HEK293 (cell line): ENCODE measurements around the gene MSLN.

Source experiments
- GLIS1 ChIP-seq: fragments of 450-650 bp; formaldehyde crosslinking; IDR thresholded peaks from 2 replicates; pipeline ENCODE4 v1.5.1; 2016; ENCODE audit warnings: missing biosample characterization, missing genetic modification characterization
- GLIS2 ChIP-seq: fragments of 450-650 bp; formaldehyde crosslinking; IDR thresholded peaks from 2 replicates; pipeline ENCODE4 v1.5.1; 2016; ENCODE audit warnings: missing biosample characterization, missing genetic modification characterization
- KLF10 ChIP-seq: fragments of 450-650 bp; IDR thresholded peaks from 2 replicates; pipeline ENCODE4 v1.5.1; 2018; ENCODE audit warnings: missing biosample characterization, mild to moderate bottlenecking, missing genetic modification characterization
- KLF9 ChIP-seq: fragments of 450-650 bp; formaldehyde crosslinking; IDR thresholded peaks from 2 replicates; pipeline ENCODE4 v1.5.1; 2016; ENCODE audit warnings: missing biosample characterization, missing genetic modification characterization, low read depth
- MYNN ChIP-seq: fragments of 450-650 bp; formaldehyde crosslinking; IDR thresholded peaks from 2 replicates; pipeline ENCODE4 v1.5.1; 2016; ENCODE audit warnings: missing biosample characterization, missing genetic modification characterization, borderline replicate concordance
- PRDM1 ChIP-seq: fragments of 450-650 bp; formaldehyde crosslinking; IDR thresholded peaks from 2 replicates; pipeline ENCODE4; 2016; ENCODE audit warnings: missing biosample characterization, missing genetic modification characterization
- ZBTB48 ChIP-seq: fragments of 450-650 bp; formaldehyde crosslinking; IDR thresholded peaks from 2 replicates; pipeline ENCODE4 v1.5.1; 2016; ENCODE audit warnings: missing biosample characterization, missing genetic modification characterization
- ZEB2 ChIP-seq: fragments of 450-650 bp; formaldehyde crosslinking; IDR thresholded peaks from 2 replicates; pipeline ENCODE4 v1.5.1; 2016; ENCODE audit warnings: missing biosample characterization, missing genetic modification characterization
- ZFP3 ChIP-seq: fragments of 450-650 bp; formaldehyde crosslinking; IDR thresholded peaks from 2 replicates; pipeline ENCODE4 v1.5.1; 2016; ENCODE audit warnings: low read depth, missing biosample characterization, missing genetic modification characterization
- ZFP37 ChIP-seq: fragments of 450-650 bp; formaldehyde crosslinking; IDR thresholded peaks from 2 replicates; pipeline ENCODE4 v1.5.1; 2016; ENCODE audit warnings: missing biosample characterization, missing genetic modification characterization
- ZNF112 ChIP-seq: fragments of 450-650 bp; formaldehyde crosslinking; IDR thresholded peaks from 2 replicates; pipeline ENCODE4 v1.5.0; 2017; ENCODE audit warnings: missing biosample characterization, missing genetic modification characterization
- ZNF138 ChIP-seq: fragments of 450-650 bp; formaldehyde crosslinking; IDR thresholded peaks from 2 replicates; pipeline ENCODE4 v1.5.1; 2016; ENCODE audit warnings: missing biosample characterization, missing genetic modification characterization, borderline replicate concordance
- ZNF140 ChIP-seq: fragments of 450-650 bp; formaldehyde crosslinking; IDR thresholded peaks from 2 replicates; pipeline ENCODE4 v1.5.1; 2016; ENCODE audit warnings: missing biosample characterization, missing genetic modification characterization
- ZNF221 ChIP-seq: fragments of 450-650 bp; formaldehyde crosslinking; IDR thresholded peaks from 2 replicates; pipeline ENCODE4 v1.5.1; 2017; ENCODE audit warnings: missing biosample characterization, missing genetic modification characterization, borderline replicate concordance
- ZNF274 ChIP-seq, 2 experiments: fragments of 200-500 bp in 1 of 2; fragments of 450-650 bp in 1 of 2; sonication (Bioruptor generic) in 1 of 2; formaldehyde crosslinking in 1 of 2; IDR thresholded peaks; 2 replicates each; pipeline versions ENCODE4 v1.5.1 to v1.6.1; 2014 to 2016; ENCODE audit warnings: borderline replicate concordance in 1 of 2, inconsistent platforms in 1 of 2, low read length in 1 of 2, missing biosample characterization in 1 of 2, missing genetic modification characterization in 1 of 2
- ZNF571 ChIP-seq: fragments of 450-650 bp; formaldehyde crosslinking; IDR thresholded peaks from 2 replicates; pipeline ENCODE4 v1.5.0; 2017; ENCODE audit warnings: missing biosample characterization, missing genetic modification characterization
- ZNF621 ChIP-seq: fragments of 450-650 bp; formaldehyde crosslinking; IDR thresholded peaks from 2 replicates; pipeline ENCODE4 v1.5.1; 2017; ENCODE audit warnings: missing biosample characterization, missing genetic modification characterization
- ZNF707 ChIP-seq: fragments of 450-650 bp; formaldehyde crosslinking; IDR thresholded peaks from 2 replicates; pipeline ENCODE4 v1.5.1; 2016; ENCODE audit warnings: missing biosample characterization, missing genetic modification characterization
- ZNF830 ChIP-seq: fragments of 450-650 bp; IDR thresholded peaks from 2 replicates; pipeline ENCODE4 v1.5.0; 2018; ENCODE audit warnings: missing biosample characterization, missing genetic modification characterization, low read depth, mild to moderate bottlenecking, moderate library complexity
- TF ChIP-seq, protein P1 (sequence below): fragments of 450-650 bp; formaldehyde crosslinking; IDR thresholded peaks from 2 replicates; pipeline ENCODE4 v1.5.1; 2016; ENCODE audit warnings: missing biosample characterization, missing genetic modification characterization
- TF ChIP-seq, protein P2 (sequence below): IDR thresholded peaks from 2 replicates; pipeline ENCODE4 v1.6.1; 2011; ENCODE audit warnings: mild to moderate bottlenecking, low read depth, low read length, borderline replicate concordance
- TF ChIP-seq, protein P3 (sequence below): fragments of 450-650 bp; formaldehyde crosslinking; conservative IDR thresholded peaks from 2 replicates; pipeline ENCODE4 v1.5.1; 2016; ENCODE audit warnings: low read depth, missing biosample characterization, missing genetic modification characterization
- TF ChIP-seq, protein P4 (sequence below): fragments of 450-650 bp; formaldehyde crosslinking; IDR thresholded peaks from 2 replicates; pipeline ENCODE4 v1.5.1; 2016; ENCODE audit warnings: missing biosample characterization, missing genetic modification characterization
- TF ChIP-seq, protein P5 (sequence below): fragments of 450-650 bp; formaldehyde crosslinking; IDR thresholded peaks from 2 replicates; pipeline ENCODE4 v1.5.1; 2017; ENCODE audit warnings: missing biosample characterization, missing genetic modification characterization
- TF ChIP-seq, protein P6 (sequence below): fragments of 450-650 bp; formaldehyde crosslinking; IDR thresholded peaks from 2 replicates; pipeline ENCODE4 v1.5.1; 2016; ENCODE audit warnings: missing biosample characterization, missing genetic modification characterization

Gene MSLN

DNA sequence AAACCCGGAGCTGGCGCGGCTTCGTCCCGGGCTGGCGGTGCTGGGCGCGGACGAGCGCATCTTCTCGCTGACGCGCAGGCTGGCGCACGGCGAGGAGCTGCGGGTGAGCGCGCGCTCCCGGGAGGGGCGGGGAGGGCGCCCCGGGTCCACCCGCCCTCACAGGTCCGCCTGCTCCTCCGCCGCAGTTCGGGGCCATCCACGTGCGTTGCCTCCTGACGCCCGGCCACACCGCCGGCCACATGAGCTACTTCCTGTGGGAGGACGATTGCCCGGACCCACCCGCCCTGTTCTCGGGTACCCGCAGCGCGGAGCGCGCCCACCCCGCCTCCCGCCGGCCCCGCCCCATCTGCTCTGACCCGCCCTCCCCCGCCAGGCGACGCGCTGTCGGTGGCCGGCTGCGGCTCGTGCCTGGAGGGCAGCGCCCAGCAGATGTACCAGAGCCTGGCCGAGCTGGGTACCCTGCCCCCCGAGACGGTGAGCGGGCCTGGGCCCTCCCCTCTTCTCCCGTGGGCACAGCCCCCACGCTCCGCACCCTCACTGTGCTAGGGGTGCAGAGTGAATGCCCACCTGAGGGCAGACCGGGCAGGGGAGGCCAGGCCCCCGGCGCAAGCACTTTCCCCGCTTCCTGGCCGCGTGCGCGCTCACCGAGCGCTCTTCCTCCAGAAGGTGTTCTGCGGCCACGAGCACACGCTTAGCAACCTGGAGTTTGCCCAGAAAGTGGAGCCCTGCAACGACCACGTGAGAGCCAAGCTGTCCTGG is 32.2 kb upstream of the MSLN start (continued):
- TF ChIP-seq ZFP37 (tag by site-specific recombination), result no peak
- TF ChIP-seq ZNF140 (tag by site-specific recombination), result no peak
- TF ChIP-seq ZNF221 (tag by site-specific recombination), result no peak
- no peak for TF ChIP-seq ZFP3
- TF ChIP-seq ZNF707 (tag by site-specific recombination), result no peak
- TF ChIP-seq ZNF112 (tag by site-specific recombination), result no peak
- TF ChIP-seq ZNF138, result no peak
- peak; percentile 75 for TF ChIP-seq GLIS2 (tag by site-specific recombination)
- TF ChIP-seq ZNF621 (tag by site-specific recombination), result no peak
- TF ChIP-seq KLF10, result peak; percentile 6; the same call in 1 of the 2 replicates
- TF ChIP-seq ZEB2 (tag by site-specific recombination), result 0 out of 2 replicates have a peak, but pooled peaks have one; percentile 59
- TF ChIP-seq MYNN (tag by site-specific recombination), result no peak
- TF ChIP-seq, protein P1, sequence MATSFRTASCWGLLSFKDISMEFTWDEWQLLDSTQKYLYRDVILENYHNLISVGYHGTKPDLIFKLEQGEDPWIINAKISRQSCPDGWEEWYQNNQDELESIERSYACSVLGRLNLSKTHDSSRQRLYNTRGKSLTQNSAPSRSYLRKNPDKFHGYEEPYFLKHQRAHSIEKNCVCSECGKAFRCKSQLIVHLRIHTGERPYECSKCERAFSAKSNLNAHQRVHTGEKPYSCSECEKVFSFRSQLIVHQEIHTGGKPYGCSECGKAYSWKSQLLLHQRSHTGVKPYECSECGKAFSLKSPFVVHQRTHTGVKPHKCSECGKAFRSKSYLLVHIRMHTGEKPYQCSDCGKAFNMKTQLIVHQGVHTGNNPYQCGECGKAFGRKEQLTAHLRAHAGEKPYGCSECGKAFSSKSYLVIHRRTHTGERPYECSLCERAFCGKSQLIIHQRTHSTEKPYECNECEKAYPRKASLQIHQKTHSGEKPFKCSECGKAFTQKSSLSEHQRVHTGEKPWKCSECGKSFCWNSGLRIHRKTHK (tag by site-specific recombination), result no peak
- peak; percentile 80 for TF ChIP-seq KLF9 (tag by site-specific recombination)
- TF ChIP-seq, protein P2, sequence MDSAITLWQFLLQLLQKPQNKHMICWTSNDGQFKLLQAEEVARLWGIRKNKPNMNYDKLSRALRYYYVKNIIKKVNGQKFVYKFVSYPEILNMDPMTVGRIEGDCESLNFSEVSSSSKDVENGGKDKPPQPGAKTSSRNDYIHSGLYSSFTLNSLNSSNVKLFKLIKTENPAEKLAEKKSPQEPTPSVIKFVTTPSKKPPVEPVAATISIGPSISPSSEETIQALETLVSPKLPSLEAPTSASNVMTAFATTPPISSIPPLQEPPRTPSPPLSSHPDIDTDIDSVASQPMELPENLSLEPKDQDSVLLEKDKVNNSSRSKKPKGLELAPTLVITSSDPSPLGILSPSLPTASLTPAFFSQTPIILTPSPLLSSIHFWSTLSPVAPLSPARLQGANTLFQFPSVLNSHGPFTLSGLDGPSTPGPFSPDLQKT, result no peak
- TF ChIP-seq, protein P3, sequence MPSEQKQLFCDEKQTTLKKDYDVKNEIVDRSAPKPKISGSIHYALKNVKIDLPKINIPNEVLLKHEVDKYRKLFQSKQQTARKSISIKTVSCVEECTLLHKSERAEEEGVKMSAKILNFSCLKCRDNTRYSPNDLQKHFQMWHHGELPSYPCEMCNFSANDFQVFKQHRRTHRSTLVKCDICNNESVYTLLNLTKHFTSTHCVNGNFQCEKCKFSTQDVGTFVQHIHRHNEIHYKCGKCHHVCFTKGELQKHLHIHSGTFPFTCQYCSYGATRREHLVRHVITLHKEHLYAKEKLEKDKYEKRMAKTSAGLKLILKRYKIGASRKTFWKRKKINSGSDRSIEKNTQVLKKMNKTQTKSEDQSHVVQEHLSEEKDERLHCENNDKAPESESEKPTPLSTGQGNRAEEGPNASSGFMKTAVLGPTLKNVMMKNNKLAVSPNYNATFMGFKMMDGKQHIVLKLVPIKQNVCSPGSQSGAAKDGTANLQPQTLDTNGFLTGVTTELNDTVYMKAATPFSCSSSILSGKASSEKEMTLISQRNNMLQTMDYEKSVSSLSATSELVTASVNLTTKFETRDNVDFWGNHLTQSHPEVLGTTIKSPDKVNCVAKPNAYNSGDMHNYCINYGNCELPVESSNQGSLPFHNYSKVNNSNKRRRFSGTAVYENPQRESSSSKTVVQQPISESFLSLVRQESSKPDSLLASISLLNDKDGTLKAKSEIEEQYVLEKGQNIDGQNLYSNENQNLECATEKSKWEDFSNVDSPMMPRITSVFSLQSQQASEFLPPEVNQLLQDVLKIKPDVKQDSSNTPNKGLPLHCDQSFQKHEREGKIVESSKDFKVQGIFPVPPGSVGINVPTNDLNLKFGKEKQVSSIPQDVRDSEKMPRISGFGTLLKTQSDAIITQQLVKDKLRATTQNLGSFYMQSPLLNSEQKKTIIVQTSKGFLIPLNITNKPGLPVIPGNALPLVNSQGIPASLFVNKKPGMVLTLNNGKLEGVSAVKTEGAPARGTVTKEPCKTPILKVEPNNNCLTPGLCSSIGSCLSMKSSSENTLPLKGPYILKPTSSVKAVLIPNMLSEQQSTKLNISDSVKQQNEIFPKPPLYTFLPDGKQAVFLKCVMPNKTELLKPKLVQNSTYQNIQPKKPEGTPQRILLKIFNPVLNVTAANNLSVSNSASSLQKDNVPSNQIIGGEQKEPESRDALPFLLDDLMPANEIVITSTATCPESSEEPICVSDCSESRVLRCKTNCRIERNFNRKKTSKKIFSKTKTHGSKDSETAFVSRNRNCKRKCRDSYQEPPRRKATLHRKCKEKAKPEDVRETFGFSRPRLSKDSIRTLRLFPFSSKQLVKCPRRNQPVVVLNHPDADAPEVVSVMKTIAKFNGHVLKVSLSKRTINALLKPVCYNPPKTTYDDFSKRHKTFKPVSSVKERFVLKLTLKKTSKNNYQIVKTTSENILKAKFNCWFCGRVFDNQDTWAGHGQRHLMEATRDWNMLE (tag by site-specific recombination), result no peak
- no peak for TF ChIP-seq ZNF274 (IDR thresholded peaks at IDR 0.05; ENCODE audit: low read length)
- no peak for TF ChIP-seq ZNF274 (tag by site-specific recombination; IDR thresholded peaks at IDR 0.05; ENCODE audit: borderline replicate concordance)
- TF ChIP-seq, protein P4, sequence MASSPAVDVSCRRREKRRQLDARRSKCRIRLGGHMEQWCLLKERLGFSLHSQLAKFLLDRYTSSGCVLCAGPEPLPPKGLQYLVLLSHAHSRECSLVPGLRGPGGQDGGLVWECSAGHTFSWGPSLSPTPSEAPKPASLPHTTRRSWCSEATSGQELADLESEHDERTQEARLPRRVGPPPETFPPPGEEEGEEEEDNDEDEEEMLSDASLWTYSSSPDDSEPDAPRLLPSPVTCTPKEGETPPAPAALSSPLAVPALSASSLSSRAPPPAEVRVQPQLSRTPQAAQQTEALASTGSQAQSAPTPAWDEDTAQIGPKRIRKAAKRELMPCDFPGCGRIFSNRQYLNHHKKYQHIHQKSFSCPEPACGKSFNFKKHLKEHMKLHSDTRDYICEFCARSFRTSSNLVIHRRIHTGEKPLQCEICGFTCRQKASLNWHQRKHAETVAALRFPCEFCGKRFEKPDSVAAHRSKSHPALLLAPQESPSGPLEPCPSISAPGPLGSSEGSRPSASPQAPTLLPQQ (tag by site-specific recombination), result peak; percentile 64; the same call in 1 of the 2 replicates
- TF ChIP-seq PRDM1 (tag by site-specific recombination), result no peak
- TF ChIP-seq GLIS1 (tag by site-specific recombination), result peak; percentile 33; the same call in 1 of the 2 replicates
- TF ChIP-seq, protein P5, sequence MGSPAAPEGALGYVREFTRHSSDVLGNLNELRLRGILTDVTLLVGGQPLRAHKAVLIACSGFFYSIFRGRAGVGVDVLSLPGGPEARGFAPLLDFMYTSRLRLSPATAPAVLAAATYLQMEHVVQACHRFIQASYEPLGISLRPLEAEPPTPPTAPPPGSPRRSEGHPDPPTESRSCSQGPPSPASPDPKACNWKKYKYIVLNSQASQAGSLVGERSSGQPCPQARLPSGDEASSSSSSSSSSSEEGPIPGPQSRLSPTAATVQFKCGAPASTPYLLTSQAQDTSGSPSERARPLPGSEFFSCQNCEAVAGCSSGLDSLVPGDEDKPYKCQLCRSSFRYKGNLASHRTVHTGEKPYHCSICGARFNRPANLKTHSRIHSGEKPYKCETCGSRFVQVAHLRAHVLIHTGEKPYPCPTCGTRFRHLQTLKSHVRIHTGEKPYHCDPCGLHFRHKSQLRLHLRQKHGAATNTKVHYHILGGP (tag by site-specific recombination), result no peak
- no peak for TF ChIP-seq ZNF830 (tag by site-specific recombination)
- TF ChIP-seq ZBTB48, result no peak
- no peak for TF ChIP-seq ZNF571
- TF ChIP-seq, protein P6, sequence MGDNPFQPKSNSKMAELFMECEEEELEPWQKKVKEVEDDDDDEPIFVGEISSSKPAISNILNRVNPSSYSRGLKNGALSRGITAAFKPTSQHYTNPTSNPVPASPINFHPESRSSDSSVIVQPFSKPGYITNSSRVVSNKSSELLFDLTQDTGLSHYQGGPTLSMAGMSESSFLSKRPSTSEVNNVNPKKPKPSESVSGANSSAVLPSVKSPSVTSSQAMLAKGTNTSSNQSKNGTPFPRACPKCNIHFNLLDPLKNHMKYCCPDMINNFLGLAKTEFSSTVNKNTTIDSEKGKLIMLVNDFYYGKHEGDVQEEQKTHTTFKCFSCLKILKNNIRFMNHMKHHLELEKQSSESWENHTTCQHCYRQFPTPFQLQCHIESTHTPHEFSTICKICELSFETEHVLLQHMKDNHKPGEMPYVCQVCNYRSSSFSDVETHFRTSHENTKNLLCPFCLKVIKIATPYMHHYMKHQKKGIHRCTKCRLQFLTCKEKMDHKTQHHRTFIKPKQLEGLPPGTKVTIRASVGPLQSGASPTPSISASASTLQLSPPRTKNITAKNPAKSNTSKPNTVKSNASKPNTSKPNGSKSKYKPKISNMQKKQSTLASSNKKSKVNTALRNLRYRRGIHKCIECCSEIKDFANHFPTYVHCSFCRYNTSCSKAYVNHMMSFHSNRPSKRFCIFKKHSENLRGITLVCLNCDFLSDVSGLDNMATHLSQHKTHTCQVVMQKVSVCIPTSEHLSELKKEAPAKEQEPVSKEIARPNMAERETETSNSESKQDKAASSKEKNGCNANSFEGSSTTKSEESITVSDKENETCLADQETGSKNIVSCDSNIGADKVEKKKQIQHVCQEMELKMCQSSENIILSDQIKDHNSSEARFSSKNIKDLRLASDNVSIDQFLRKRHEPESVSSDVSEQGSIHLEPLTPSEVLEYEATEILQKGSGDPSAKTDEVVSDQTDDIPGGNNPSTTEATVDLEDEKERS (tag by site-specific recombination), result no peak
